ENCODE data around the gene AURKAIP1.

The AURKAIP1 gene

GRCh38 chr1:1399872-1400575 lies 25.0 kb upstream of the AURKAIP1 start:
- H3K4me3 ChIP-seq (ENCODE audit: low read depth, low read length), result peak overlapping the region; percentile 93
- TF ChIP-seq CTCF (IDR thresholded peaks at IDR 0.05; ENCODE audit: low read depth, low read length), result no peak
- no peak for TF ChIP-seq MYC (IDR thresholded peaks at IDR 0.05; ENCODE audit: low read depth, low read length)
- TF ChIP-seq POLR2A (IDR thresholded peaks at IDR 0.05; ENCODE audit: extremely low read depth, insufficient read length), result no peak
- TF ChIP-seq MAX (IDR thresholded peaks at IDR 0.05; ENCODE audit: low read depth, low read length), result no peak
- DNase-seq (ENCODE audit: low read depth), result peak; percentile 55

GRCh38 chr1:1399187-1399871 lies 24.3 kb upstream of the AURKAIP1 start, which contains the start of gene CCNL2:
Gene CCNL2, minus strand, starts transcription at chr1:1399335. Its CDS starts 29 bp downstream, at chr1:1399306.
- DNase-seq (ENCODE audit: low read depth), result peak; percentile 99
- TF ChIP-seq CTCF (IDR thresholded peaks at IDR 0.05; ENCODE audit: low read depth, low read length), result peak; percentile 11
- TF ChIP-seq MYC (IDR thresholded peaks at IDR 0.05; ENCODE audit: low read depth, low read length), result peak; percentile 67
- TF ChIP-seq POLR2A (IDR thresholded peaks at IDR 0.05; ENCODE audit: extremely low read depth, insufficient read length), result peak; percentile 90
- TF ChIP-seq MAX (IDR thresholded peaks at IDR 0.05; ENCODE audit: low read depth, low read length), result peak; percentile 71
- H3K4me3 ChIP-seq (ENCODE audit: low read depth, low read length), result peak within 1 kb of the TSS; percentile 93

- no peak for DNase-seq (ENCODE audit: low read depth)
- TF ChIP-seq POLR2A (IDR thresholded peaks at IDR 0.05; ENCODE audit: extremely low read depth, insufficient read length), result no peak
- no peak for TF ChIP-seq MYC (IDR thresholded peaks at IDR 0.05; ENCODE audit: low read depth, low read length)
- TF ChIP-seq CTCF (IDR thresholded peaks at IDR 0.05; ENCODE audit: low read depth, low read length), result no peak
- no peak for TF ChIP-seq MAX (IDR thresholded peaks at IDR 0.05; ENCODE audit: low read depth, low read length)
- peak overlapping the region; percentile 85 for H3K4me3 ChIP-seq (ENCODE audit: low read depth, low read length)
Measured at GRCh38 chr1:1398677-1399186, 23.7 kb upstream of the AURKAIP1 start.

- DNase-seq (ENCODE audit: low read depth), result peak; percentile 81
- H3K4me3 ChIP-seq (ENCODE audit: low read depth, low read length), result peak overlapping the region; percentile 85
- TF ChIP-seq MYC (IDR thresholded peaks at IDR 0.05; ENCODE audit: low read depth, low read length), result peak; percentile 93
- TF ChIP-seq MAX (IDR thresholded peaks at IDR 0.05; ENCODE audit: low read depth, low read length), result peak; percentile 88
- no peak for TF ChIP-seq CTCF (IDR thresholded peaks at IDR 0.05; ENCODE audit: low read depth, low read length)
- TF ChIP-seq POLR2A (IDR thresholded peaks at IDR 0.05; ENCODE audit: extremely low read depth, insufficient read length), result no peak
Measured at GRCh38 chr1:1397839-1398523, 23.0 kb upstream of the AURKAIP1 start.

- H3K4me3 ChIP-seq (ENCODE audit: low read depth, low read length), result no peak overlapping the region
- no peak for TF ChIP-seq MYC (IDR thresholded peaks at IDR 0.05; ENCODE audit: low read depth, low read length)
- no peak for TF ChIP-seq MAX (IDR thresholded peaks at IDR 0.05; ENCODE audit: low read depth, low read length)
- TF ChIP-seq CTCF (IDR thresholded peaks at IDR 0.05; ENCODE audit: low read depth, low read length), result no peak
- no peak for TF ChIP-seq POLR2A (IDR thresholded peaks at IDR 0.05; ENCODE audit: extremely low read depth, insufficient read length)
- DNase-seq (ENCODE audit: low read depth), result no peak
Measured at GRCh38 chr1:1395166-1395565, 20.2 kb upstream of the AURKAIP1 start.

Data from NB4 (cell line).